ENCODE data around the gene CCDC102A. TPM values are rescaled to one million over a fixed set of nuclear protein-coding genes. Genes with fewer than 3 reads are reported as not detected.

The CCDC102A gene
- total RNA-seq, 2 donors from 2014 or later: 22.5 to 26.8 TPM

GRCh38 chr16:57481421-57481820, 55.0 kb downstream of the CCDC102A start:
- peaks cover 5% of the 10 kb centered on the region for H3K4me1 ChIP-seq (replicated peaks)
- 85% methylated on average over 4 of the region's 4 CpGs for WGBS
- TF ChIP-seq POLR2AphosphoS5 (IDR thresholded peaks at IDR 0.05) (no peak), POLR2A (IDR thresholded peaks at IDR 0.05) (no peak)
- TF ChIP-seq, protein P1, sequence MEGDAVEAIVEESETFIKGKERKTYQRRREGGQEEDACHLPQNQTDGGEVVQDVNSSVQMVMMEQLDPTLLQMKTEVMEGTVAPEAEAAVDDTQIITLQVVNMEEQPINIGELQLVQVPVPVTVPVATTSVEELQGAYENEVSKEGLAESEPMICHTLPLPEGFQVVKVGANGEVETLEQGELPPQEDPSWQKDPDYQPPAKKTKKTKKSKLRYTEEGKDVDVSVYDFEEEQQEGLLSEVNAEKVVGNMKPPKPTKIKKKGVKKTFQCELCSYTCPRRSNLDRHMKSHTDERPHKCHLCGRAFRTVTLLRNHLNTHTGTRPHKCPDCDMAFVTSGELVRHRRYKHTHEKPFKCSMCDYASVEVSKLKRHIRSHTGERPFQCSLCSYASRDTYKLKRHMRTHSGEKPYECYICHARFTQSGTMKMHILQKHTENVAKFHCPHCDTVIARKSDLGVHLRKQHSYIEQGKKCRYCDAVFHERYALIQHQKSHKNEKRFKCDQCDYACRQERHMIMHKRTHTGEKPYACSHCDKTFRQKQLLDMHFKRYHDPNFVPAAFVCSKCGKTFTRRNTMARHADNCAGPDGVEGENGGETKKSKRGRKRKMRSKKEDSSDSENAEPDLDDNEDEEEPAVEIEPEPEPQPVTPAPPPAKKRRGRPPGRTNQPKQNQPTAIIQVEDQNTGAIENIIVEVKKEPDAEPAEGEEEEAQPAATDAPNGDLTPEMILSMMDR (IDR thresholded peaks at IDR 0.05): no peak
- intact Hi-C loops (cut with DNase I): no loop called here
- no peak overlapping the region for H3K27ac ChIP-seq
- H3K9me3 ChIP-seq: no peaks in the 10 kb centered on the region
- no peak for DNase-seq (ENCODE audit: low spot score)
- H3K4me3 ChIP-seq: no peak overlapping the region
- H3K27me3 ChIP-seq (replicated peaks; ENCODE audit: insufficient read depth): no peaks in the 10 kb centered on the region
- no peaks in the 10 kb centered on the region for H3K36me3 ChIP-seq

DNA sequence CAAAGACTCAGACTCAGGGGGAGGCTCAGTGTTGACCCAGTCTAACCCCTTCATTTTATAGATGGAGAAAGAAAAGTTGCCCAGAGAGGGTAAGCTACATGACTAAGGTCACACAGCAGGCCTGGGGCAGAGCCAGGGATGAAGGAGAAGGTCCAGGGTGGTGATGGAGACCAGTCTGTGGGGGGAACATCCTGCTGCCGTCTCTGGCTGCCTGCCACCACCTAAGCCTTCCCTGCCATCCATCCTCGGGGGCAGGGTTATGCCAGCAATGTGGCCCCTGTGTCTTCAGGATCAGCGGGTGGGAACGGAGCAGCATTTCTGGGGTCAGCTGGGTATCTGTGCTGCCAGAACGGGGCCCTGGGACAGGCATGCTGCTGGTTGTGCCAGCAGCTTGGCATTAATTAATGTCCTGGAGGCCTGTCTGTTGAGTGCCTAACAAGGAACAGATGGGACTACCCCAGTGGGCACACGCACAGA, 55.6 kb downstream of the CCDC102A start:
- Histone ChIP-seq H3K9me3 (no peaks in the 10 kb centered on the region), H3K27me3 (replicated peaks; ENCODE audit: insufficient read depth) (no peaks in the 10 kb centered on the region), H3K4me3 (no peak overlapping the region), H3K27ac (no peak overlapping the region), H3K36me3 (no peaks in the 10 kb centered on the region), H3K4me1 (replicated peaks) (peaks cover 5% of the 10 kb centered on the region)
- TF ChIP-seq, protein P1 (IDR thresholded peaks at IDR 0.05): no peak
- TF ChIP-seq POLR2AphosphoS5 (IDR thresholded peaks at IDR 0.05) (no peak), POLR2A (IDR thresholded peaks at IDR 0.05) (no peak)
- no peak for DNase-seq (ENCODE audit: low spot score)
- 50% methylated on average over 6 of the region's 6 CpGs for WGBS
- intact Hi-C loops (cut with DNase I): no loop called here

DNA sequence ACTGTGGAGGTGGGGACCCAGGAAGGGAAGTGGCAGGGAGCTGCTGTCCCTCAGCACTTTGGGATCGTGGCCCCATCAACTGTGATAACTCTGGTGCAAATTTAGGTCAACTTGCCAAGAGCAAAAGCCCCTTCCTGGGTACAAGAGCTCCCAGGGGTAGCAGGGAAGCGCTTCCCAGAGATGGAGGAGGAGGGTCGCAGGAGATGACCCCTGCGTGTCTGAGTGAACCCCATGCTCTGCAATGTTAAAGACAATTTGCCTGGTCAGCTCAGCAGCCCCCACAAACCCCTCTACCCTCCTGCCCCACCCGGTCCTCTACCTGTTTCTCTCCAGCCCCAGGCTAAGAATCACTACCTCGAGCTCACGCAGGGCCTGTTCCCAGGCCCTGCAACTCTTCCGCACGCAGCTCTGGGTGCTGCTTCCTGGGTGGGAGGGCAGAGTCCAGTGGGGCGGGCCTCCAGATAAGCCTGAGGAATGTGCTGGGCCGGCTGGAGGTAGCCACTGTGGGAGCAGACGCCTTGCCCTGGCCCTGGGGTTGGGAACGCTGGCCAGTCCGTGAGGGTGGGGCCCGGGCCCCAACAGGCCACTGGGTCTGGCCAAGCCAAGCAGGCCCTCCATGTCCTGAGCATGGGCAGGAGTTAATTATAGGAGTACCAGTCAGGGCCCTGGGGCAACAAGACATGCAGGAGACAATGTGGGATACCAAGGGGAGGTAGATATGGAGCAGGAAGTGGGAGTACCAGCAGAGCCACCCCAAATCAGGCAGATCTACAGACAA, 56.2 kb downstream of the CCDC102A start:
- no peak for DNase-seq (ENCODE audit: low spot score)
- no peaks in the 10 kb centered on the region for H3K27me3 ChIP-seq (replicated peaks; ENCODE audit: insufficient read depth)
- H3K9me3 ChIP-seq: no peaks in the 10 kb centered on the region
- 46% methylated on average over 15 of the region's 15 CpGs for WGBS
- intact Hi-C loops (cut with DNase I): loop anchor here (5.0 kb wide), 1 partner anchor 37 kb away; no protein-coding TSS in a partner anchor
- H3K27ac ChIP-seq: peak overlapping the region in 1 of 2 donors; percentile 32
- TF ChIP-seq POLR2AphosphoS5 (IDR thresholded peaks at IDR 0.05) (no peak), POLR2A (IDR thresholded peaks at IDR 0.05) (no peak)
- TF ChIP-seq, protein P1 (IDR thresholded peaks at IDR 0.05): no peak
- peak overlapping the region; percentile 4 to 18 for H3K4me3 ChIP-seq
- H3K36me3 ChIP-seq: no peaks in the 10 kb centered on the region
- peaks cover 5% of the 10 kb centered on the region for H3K4me1 ChIP-seq (replicated peaks)

DNA sequence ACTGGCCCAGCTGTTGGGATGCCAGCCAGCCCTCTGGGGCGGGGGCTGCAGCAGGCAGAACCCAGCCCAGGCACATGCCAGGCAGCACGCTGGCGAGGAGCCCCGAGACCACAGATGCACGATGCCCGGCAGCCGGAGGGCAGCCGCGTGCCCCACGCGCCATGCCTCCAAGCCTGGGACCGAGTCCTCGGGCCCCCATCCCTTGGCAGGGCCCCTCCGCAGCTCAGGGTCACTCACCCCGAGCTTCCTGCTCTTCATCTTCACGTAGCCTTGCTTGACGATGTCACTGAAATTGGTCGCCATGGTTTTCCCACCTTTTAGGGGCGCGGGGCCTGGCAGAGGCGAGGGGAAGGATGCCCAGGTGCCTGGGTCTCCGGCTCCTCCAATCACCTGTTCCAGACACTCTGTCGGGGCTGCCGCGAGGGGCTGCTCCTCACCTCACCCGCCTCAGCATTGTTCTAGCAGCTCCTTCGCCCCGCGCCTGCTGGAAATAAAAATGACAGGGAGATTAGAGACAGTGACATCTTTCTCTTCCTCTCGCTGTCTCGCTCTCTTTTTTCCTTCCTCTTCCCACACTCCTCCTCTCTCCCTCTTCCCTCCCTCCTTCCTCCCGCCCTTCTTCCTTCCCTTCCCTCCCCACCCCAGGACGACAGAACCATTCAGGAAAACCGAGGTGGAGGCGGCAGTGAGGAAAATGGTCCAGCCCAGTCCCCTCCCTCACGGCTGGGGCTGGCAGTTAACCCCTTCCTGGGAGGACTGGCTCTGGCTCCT, 57.0 kb downstream of the CCDC102A start:
- H3K9me3 ChIP-seq: no peaks in the 10 kb centered on the region
- 23% methylated on average over 24 of the region's 36 CpGs for WGBS
- peak overlapping the region; percentile 4 to 18 for H3K4me3 ChIP-seq
- TF ChIP-seq, protein P1 (IDR thresholded peaks at IDR 0.05): no peak
- TF ChIP-seq POLR2AphosphoS5 (IDR thresholded peaks at IDR 0.05) (no peak), POLR2A (IDR thresholded peaks at IDR 0.05) (no peak)
- no peaks in the 10 kb centered on the region for H3K36me3 ChIP-seq
- H3K4me1 ChIP-seq (replicated peaks): peaks cover 3% of the 10 kb centered on the region
- intact Hi-C loops (cut with DNase I): loop anchor here (5.0 kb wide), 1 partner anchor 38 kb away; no protein-coding TSS in a partner anchor
- DNase-seq (ENCODE audit: low spot score): no peak
- no peaks in the 10 kb centered on the region for H3K27me3 ChIP-seq (replicated peaks; ENCODE audit: insufficient read depth)
- no peak overlapping the region for H3K27ac ChIP-seq
